H4 (cell line): ENCODE results near the gene SCUBE1. TPM values are rescaled to one million over a fixed set of nuclear protein-coding genes. Genes with fewer than 3 reads are reported as not detected.
"Not testable (repeated sequence)": the region's sequence is repeated elsewhere in the genome, so short reads cannot be mapped to it uniquely, and the experiment has no call there.

Source experiments
- DNase-seq: peaks from one replicate; pipeline ENCODE4 v3.0.0-alpha.2; 2015; ENCODE audit warnings: low spot score
- total RNA-seq: library from RNA; depleted of rRNA; stranded (reverse); fragments of >200 nt; shearing (Covaris generic); gene quantifications from 2 replicates; pipeline ENCODE4 v1.2.3, GENCODE V29; 2014

Gene SCUBE1
- total RNA-seq, 1 experiment from 2014 or later: 0.04 TPM

GRCh38 chr22:43301866-43302265, 41.3 kb downstream of the SCUBE1 start:
- DNase-seq: no peak

- no peak for DNase-seq
Observed at GRCh38 chr22:43300891-43301676, 42.1 kb downstream of the SCUBE1 start.

- no peak for DNase-seq
Observed at GRCh38 chr22:43299736-43300135, 43.4 kb downstream of the SCUBE1 start.

- DNase-seq: no peak
Observed at GRCh38 chr22:43298062-43298801, 44.9 kb downstream of the SCUBE1 start.

GRCh38 chr22:43297270-43298061, 45.7 kb downstream of the SCUBE1 start:
- no peak for DNase-seq

GRCh38 chr22:43296276-43296902, 46.8 kb downstream of the SCUBE1 start:
- DNase-seq: no peak

GRCh38 chr22:43295660-43296059, 47.5 kb downstream of the SCUBE1 start:
- no peak for DNase-seq

- no peak for DNase-seq
Observed at GRCh38 chr22:43295173-43295572, 48.0 kb downstream of the SCUBE1 start.

GRCh38 chr22:43293655-43294392, 49.3 kb downstream of the SCUBE1 start:
- DNase-seq: peak; percentile 98

- peak; percentile 92 for DNase-seq
Observed at GRCh38 chr22:43293259-43293654, 49.9 kb downstream of the SCUBE1 start.

GRCh38 chr22:43292630-43293018, 50.5 kb downstream of the SCUBE1 start:
- DNase-seq: peak; percentile 47

GRCh38 chr22:43291381-43291780, 51.8 kb downstream of the SCUBE1 start:
- no peak for DNase-seq

- peak; percentile 86 for DNase-seq
Observed at GRCh38 chr22:43289976-43290721, 53.0 kb downstream of the SCUBE1 start.

- no peak for DNase-seq
Observed at GRCh38 chr22:43289531-43289963, 53.6 kb downstream of the SCUBE1 start.

GRCh38 chr22:43288807-43289420, 54.3 kb downstream of the SCUBE1 start:
- DNase-seq: no peak

- DNase-seq: no peak
Observed at GRCh38 chr22:43288378-43288777, 54.8 kb downstream of the SCUBE1 start.

GRCh38 chr22:43287441-43287840, 55.7 kb downstream of the SCUBE1 start:
- DNase-seq: no peak

- no peak for DNase-seq
Observed at GRCh38 chr22:43281394-43281793, 61.8 kb downstream of the SCUBE1 start.

GRCh38 chr22:43280523-43280886, 62.7 kb downstream of the SCUBE1 start:
- not testable (repeated sequence) for DNase-seq
